Activated CD4-positive, alpha-beta memory T cell treated with anti-CD3 and anti-CD28 coated beads, Interleukin-2, amount 10 ng/mL, durations not matched to agents 7 days and 5 days (primary cell): Measurements from ENCODE around the gene HBP1. TPM values are rescaled to one million over a fixed set of nuclear protein-coding genes. Genes with fewer than 3 reads are reported as not detected.
"Not testable (repeated sequence)": the region's sequence is repeated elsewhere in the genome, so short reads cannot be mapped to it uniquely, and the experiment has no call there.

ENCODE experiments used
- CTCF ChIA-PET: fragments of 350-600 bp; sonication (Branson Sonifier 250); formaldehyde crosslinking; loops from one replicate; lab custom pipeline; 2021; ENCODE audit warnings: antibody characterized with exemption, inconsistent platforms; lab: Charles Lee
- POLR2A ChIA-PET: fragments of 350-600 bp; sonication (Branson Sonifier 250); formaldehyde crosslinking; loops from one replicate; lab custom pipeline; 2021; ENCODE audit warnings: antibody characterized with exemption; lab: Charles Lee
- DNase-seq: peaks from one replicate; pipeline ENCODE4 v3.0.0-alpha.2; 2020
- H3K27ac Mint-ChIP-seq: one replicate; pipeline ENCODE4 v1.8.0; 2021; ENCODE audit warnings: mild to moderate bottlenecking, mixed read lengths
- H3K27me3 Mint-ChIP-seq: one replicate; pipeline ENCODE4 v1.8.0; 2021; ENCODE audit warnings: mixed read lengths
- H3K36me3 Mint-ChIP-seq: one replicate; pipeline ENCODE4 v1.8.0; 2021; ENCODE audit warnings: low read depth, mixed read lengths
- H3K4me1 Mint-ChIP-seq: one replicate; pipeline ENCODE4 v1.8.0; 2021; ENCODE audit warnings: mixed read lengths
- H3K4me3 Mint-ChIP-seq: one replicate; pipeline ENCODE4 v1.8.0; 2021; ENCODE audit warnings: mild to moderate bottlenecking, mixed read lengths
- H3K9me3 Mint-ChIP-seq: one replicate; pipeline ENCODE4 v1.8.0; 2021; ENCODE audit warnings: mixed read lengths
- total RNA-seq, 2 experiments: library from RNA; stranded (reverse); gene quantifications; one replicate each; pipeline ENCODE4 v1.2.3, GENCODE V29; 2021

The HBP1 gene
- total RNA-seq, 2 experiments from 2014 or later, result 44.0 to 45.5 TPM

DNA sequence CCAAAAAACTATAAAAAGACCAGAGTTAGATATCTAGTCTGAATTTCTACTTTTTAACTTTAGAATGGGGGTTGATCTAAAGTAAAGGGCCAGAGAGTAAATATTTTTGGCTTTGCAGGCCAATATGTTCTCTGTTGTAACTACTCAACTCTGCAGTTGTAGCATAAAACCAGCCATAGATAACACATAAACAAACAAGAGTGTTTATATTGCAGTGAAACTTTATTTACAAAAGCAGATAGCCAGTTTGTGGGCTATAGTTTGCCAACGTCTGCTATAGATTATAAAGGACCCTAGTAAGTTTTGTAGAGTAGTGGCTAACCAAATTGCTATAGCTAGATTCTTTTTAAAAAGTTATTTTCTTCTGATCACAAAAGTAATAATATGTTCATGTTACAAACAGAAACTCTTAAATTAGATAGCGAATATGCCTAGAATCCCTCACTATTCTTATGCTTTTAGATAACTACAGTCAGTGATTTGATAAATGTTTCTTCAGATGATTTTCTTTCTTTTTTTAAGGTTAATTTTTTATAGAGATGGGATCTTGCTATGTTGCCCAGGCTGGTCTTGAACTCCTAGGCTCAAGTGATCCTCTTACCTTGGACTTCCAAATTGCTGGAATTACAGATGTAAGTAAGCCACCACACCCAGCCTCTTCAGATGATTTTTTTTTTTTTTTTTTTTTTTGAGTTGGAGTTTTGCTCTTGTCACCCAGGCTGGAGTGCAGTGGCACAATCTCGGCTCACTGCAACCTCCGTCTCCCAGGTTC is 23.6 kb upstream of the HBP1 start:
- Mint-ChIP-seq H3K27me3 (no peaks in the 10 kb centered on the region), H3K36me3 (no peaks in the 10 kb centered on the region), H3K4me1 (peaks cover 2% of the 10 kb centered on the region), H3K27ac (no peak overlapping the region), H3K9me3 (no peaks in the 10 kb centered on the region), H3K4me3 (no peak overlapping the region)
- ChIA-PET POLR2A (no interaction called here), CTCF (interaction anchor here (0.7 kb wide), 1 partner anchor 26 kb away, joined by 3 read pairs; no protein-coding TSS in a partner anchor)
- DNase-seq, result no peak

GRCh38 chr7:107147464-107148393 is 21.1 kb upstream of the HBP1 start:
- Mint-ChIP-seq H3K4me3 (no peak overlapping the region), H3K27me3 (no peaks in the 10 kb centered on the region), H3K4me1 (peaks cover 2% of the 10 kb centered on the region), H3K9me3 (no peaks in the 10 kb centered on the region), H3K36me3 (no peaks in the 10 kb centered on the region), H3K27ac (no peak overlapping the region)
- POLR2A ChIA-PET, result interaction anchor here (0.6 to 2.7 kb wide), 3 partner anchors 9 to 411 kb away, joined by 3 to 9 read pairs (median 3); partner anchors contain the start of gene HBP1
- CTCF ChIA-PET, result interaction anchor here (0.6 to 6.3 kb wide), 18 partner anchors 9 to 596 kb away, joined by 3 to 45 read pairs (median 4); partner anchors contain the start of gene HBP1
- DNase-seq, result peak; percentile 37

DNA sequence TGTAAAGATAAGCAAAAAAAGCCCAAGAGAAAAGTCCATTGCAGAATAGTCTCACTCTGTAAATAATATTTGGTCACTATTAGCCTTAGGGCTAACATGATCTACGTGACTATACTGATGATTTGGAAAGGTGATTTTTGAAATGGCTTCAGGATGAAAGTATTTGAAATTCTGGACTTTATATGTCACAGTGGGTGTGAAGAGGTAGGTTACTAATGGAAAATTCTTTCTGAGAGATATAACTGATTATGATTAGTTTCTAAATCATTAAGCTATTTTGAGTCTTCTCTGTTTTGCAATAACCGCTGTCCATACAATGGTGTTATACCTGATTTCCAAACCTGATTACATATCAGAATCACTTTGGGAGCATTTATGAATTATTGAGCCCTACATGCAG is 20.1 kb upstream of the HBP1 start:
- Mint-ChIP-seq H3K9me3 (no peaks in the 10 kb centered on the region), H3K4me1 (peaks cover 2% of the 10 kb centered on the region), H3K27ac (no peak overlapping the region), H3K36me3 (no peaks in the 10 kb centered on the region), H3K4me3 (no peak overlapping the region), H3K27me3 (no peaks in the 10 kb centered on the region)
- ChIA-PET POLR2A (interaction anchor here (1.6 to 2.7 kb wide), 2 partner anchors 10 to 19 kb away, joined by 3 to 9 read pairs; partner anchors contain the start of gene HBP1), CTCF (interaction anchor here (0.9 to 6.3 kb wide), 10 partner anchors 10 to 726 kb away, joined by 3 to 45 read pairs (median 10); partner anchors contain the start of gene HBP1)
- no peak for DNase-seq

DNA sequence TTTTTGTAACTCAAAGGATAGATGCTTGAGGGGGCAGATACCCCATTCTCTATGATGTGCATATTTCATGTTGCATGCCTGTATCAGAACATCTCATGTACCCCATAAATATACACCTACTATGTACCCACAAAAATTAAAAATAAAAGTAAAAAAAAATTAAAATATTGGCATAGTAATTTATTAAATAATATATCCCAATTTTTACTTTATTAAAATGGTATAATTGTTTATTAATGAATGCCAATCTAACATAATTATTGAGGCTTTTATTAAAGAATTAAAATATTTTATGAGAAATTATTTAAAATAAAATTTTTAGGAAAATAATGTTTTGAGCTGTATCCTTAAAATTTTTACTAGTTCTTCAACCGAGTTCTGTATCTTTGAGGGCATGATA is 18.9 kb upstream of the HBP1 start:
- Mint-ChIP-seq H3K36me3 (no peaks in the 10 kb centered on the region), H3K9me3 (no peaks in the 10 kb centered on the region)
- POLR2A ChIA-PET, result no interaction called here

GRCh38 chr7:107150375-107151073 is 18.3 kb upstream of the HBP1 start:
- H3K4me1 Mint-ChIP-seq, result peaks cover 2% of the 10 kb centered on the region
- POLR2A ChIA-PET, result no interaction called here

More for the DNA sequence above, 18.9 kb upstream of the HBP1 start:
- DNase-seq, result no peak
- H3K4me3 Mint-ChIP-seq, result no peak overlapping the region
- CTCF ChIA-PET, result interaction anchor here (0.6 to 6.3 kb wide), 15 partner anchors 11 to 725 kb away, joined by 3 to 45 read pairs (median 4); partner anchors contain the start of genes CCDC71L and HBP1
- no peak overlapping the region for H3K27ac Mint-ChIP-seq
- H3K4me1 Mint-ChIP-seq, result peaks cover 2% of the 10 kb centered on the region
- no peaks in the 10 kb centered on the region for H3K27me3 Mint-ChIP-seq

DNA sequence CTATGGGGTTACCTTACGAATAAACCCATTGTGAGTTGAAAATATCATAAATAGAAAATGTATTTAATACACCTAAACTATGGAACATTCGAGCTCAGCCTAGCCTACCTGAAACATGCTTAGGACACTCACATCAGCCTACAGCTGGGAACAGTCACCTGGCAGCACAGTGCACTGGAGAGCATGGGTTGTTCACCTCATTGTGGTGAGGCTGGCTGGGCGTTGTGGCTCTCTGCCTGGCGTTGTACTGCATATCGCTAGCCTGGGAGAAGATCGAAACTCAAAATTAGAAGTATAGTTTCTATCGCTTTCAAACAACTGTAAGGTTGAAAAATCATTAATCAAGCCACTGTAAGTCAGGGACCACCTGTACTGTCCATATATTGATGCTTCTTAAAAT is 17.3 kb upstream of the HBP1 start:
- Mint-ChIP-seq H3K27ac (no peak overlapping the region), H3K36me3 (no peaks in the 10 kb centered on the region), H3K4me3 (no peak overlapping the region), H3K27me3 (peaks cover 3% of the 10 kb centered on the region), H3K4me1 (peaks cover 2% of the 10 kb centered on the region), H3K9me3 (no peaks in the 10 kb centered on the region)
- ChIA-PET POLR2A (interaction anchor here (1.6 to 1.9 kb wide), 2 partner anchors 17 to 20 kb away, joined by 4 to 17 read pairs; partner anchors contain the start of gene HBP1), CTCF (interaction anchor here (1.8 to 6.3 kb wide), 3 partner anchors 17 to 358 kb away, joined by 10 to 45 read pairs (median 17); partner anchors contain the start of gene HBP1)
- DNase-seq, result no peak

More at GRCh38 chr7:107150375-107151073, 18.3 kb upstream of the HBP1 start:
- Mint-ChIP-seq H3K27me3 (no peaks in the 10 kb centered on the region), H3K9me3 (no peaks in the 10 kb centered on the region), H3K27ac (no peak overlapping the region), H3K36me3 (no peaks in the 10 kb centered on the region), H3K4me3 (no peak overlapping the region)
- CTCF ChIA-PET, result interaction anchor here (0.7 to 6.3 kb wide), 14 partner anchors 11 to 608 kb away, joined by 3 to 45 read pairs (median 4); partner anchors contain the start of genes CCDC71L and HBP1
- peak; percentile 80 for DNase-seq

DNA sequence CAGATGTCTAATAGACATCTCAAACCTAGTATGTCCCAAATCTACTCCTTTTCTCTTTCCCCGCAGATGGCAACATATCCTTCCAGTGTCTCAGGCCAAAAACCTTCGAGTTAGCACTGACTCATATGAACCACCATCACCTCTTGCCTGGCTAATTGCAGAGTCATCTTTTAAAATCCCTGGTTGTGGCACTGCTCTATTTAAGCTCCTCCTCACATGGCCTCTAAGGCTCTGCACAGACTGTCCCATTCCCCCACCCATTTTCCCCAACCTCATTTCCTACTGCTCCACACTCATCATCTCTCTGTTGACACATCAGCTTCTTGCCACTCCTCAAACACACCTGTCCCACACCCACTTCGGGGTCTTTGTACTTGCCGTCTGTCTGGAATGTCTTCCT is 16.8 kb upstream of the HBP1 start:
- Mint-ChIP-seq H3K36me3 (no peaks in the 10 kb centered on the region), H3K9me3 (no peaks in the 10 kb centered on the region), H3K4me3 (no peak overlapping the region), H3K27me3 (peaks cover 3% of the 10 kb centered on the region), H3K27ac (no peak overlapping the region), H3K4me1 (peaks cover 2% of the 10 kb centered on the region)
- ChIA-PET POLR2A (interaction anchor here (1.6 to 1.9 kb wide), 2 partner anchors 17 to 21 kb away, joined by 4 to 17 read pairs; partner anchors contain the start of gene HBP1), CTCF (interaction anchor here (0.8 to 6.3 kb wide), 5 partner anchors 13 to 359 kb away, joined by 3 to 45 read pairs (median 10); partner anchors contain the start of gene HBP1)
- DNase-seq, result no peak

- no peak overlapping the region for H3K27ac Mint-ChIP-seq
- H3K9me3 Mint-ChIP-seq, result no peaks in the 10 kb centered on the region
Observed at GRCh38 chr7:107154826-107155225, 14.0 kb upstream of the HBP1 start.

DNA sequence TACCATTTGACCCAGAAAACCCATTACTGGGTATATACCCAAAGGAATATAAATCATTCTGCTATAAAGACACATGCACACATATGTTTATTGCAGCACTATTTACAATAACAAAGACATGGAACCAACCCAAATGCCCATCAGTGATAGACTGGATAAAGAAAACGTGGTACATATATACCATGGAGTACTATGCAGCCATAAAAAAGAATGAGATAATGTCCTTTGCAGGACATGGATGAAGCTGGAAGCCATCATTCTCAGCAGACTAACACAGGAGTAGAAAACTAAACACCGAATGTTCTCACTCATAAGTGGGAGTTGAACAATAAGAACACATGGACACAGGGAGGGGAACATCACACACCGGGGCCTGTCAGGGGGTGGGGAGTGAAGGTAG is 13.1 kb upstream of the HBP1 start:
- CTCF ChIA-PET, result not testable (repeated sequence)

More at GRCh38 chr7:107154826-107155225, 14.0 kb upstream of the HBP1 start:
- H3K4me3 Mint-ChIP-seq, result no peak overlapping the region
- no peaks in the 10 kb centered on the region for H3K36me3 Mint-ChIP-seq
- POLR2A ChIA-PET, result no interaction called here
- peaks cover 3% of the 10 kb centered on the region for H3K27me3 Mint-ChIP-seq
- no peaks in the 10 kb centered on the region for H3K4me1 Mint-ChIP-seq
- DNase-seq, result no peak
- CTCF ChIA-PET, result no interaction called here

GRCh38 chr7:107157091-107157490 is 11.7 kb upstream of the HBP1 start:
- Mint-ChIP-seq H3K27me3 (peaks cover 3% of the 10 kb centered on the region), H3K36me3 (no peaks in the 10 kb centered on the region), H3K9me3 (no peaks in the 10 kb centered on the region), H3K4me1 (no peaks in the 10 kb centered on the region), H3K27ac (no peak overlapping the region), H3K4me3 (no peak overlapping the region)
- DNase-seq, result no peak
- POLR2A ChIA-PET, result interaction anchor here (1.4 kb wide), 1 partner anchor 11 kb away, joined by 3 read pairs; the partner anchor contains the start of gene HBP1
- CTCF ChIA-PET, result interaction anchor here (1.0 kb wide), 1 partner anchor 10 kb away, joined by 3 read pairs; no protein-coding TSS in a partner anchor

More for the DNA sequence above, 13.1 kb upstream of the HBP1 start:
- POLR2A ChIA-PET, result interaction anchor here (1.4 kb wide), 1 partner anchor 13 kb away, joined by 3 read pairs; the partner anchor contains the start of gene HBP1
- DNase-seq, H3K27me3 Mint-ChIP-seq, H3K9me3 Mint-ChIP-seq, H3K36me3 Mint-ChIP-seq, H3K4me3 Mint-ChIP-seq, H3K27ac Mint-ChIP-seq, H3K4me1 Mint-ChIP-seq: not testable (repeated sequence)

DNA sequence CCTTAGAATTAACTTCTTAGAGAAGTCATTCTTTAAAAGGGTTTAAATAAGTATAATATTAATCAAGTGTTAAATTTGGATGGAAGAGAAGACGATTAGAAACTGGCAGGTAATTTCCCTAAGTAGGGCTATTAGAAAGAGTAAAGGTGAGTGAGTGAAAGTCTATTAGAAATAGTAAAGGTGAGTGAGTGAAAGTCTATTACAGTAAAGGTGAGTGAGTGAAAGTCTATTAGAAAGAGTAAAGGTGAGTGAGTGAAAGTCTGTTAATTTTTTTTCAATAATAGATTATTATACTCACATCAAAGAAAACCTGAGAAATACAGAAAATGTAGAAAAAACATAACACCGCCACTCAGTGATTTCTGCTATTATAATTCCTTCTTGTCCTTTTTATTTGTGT is 10.8 kb upstream of the HBP1 start:
- no peak overlapping the region for H3K4me3 Mint-ChIP-seq
- POLR2A ChIA-PET, result no interaction called here
- no peaks in the 10 kb centered on the region for H3K9me3 Mint-ChIP-seq
- H3K27me3 Mint-ChIP-seq, result peaks cover 3% of the 10 kb centered on the region
- no peak for DNase-seq
- CTCF ChIA-PET, result no interaction called here
- no peaks in the 10 kb centered on the region for H3K36me3 Mint-ChIP-seq
- H3K27ac Mint-ChIP-seq, result no peak overlapping the region
- H3K4me1 Mint-ChIP-seq, result no peaks in the 10 kb centered on the region

GRCh38 chr7:107160389-107160788 is 8.4 kb upstream of the HBP1 start:
- Mint-ChIP-seq H3K27me3 (peaks cover 9% of the 10 kb centered on the region), H3K27ac (no peak overlapping the region), H3K36me3 (no peaks in the 10 kb centered on the region), H3K4me3 (no peak overlapping the region), H3K9me3 (no peaks in the 10 kb centered on the region), H3K4me1 (no peaks in the 10 kb centered on the region)
- no peak for DNase-seq
- ChIA-PET CTCF (no interaction called here), POLR2A (no interaction called here)
